KMS-11 (cell line): ENCODE data around the gene AGBL4.

Source experiments
- H2AFZ ChIP-seq: fragments of 200-600 bp; sonication (generic); 2 replicates; pipeline ENCODE4 v1.6.1; 2016; ENCODE audit warnings: antibody characterized with exemption, mixed run types, low read depth
- H3K27ac ChIP-seq: fragments of 200-600 bp; sonication (generic); 2 replicates; pipeline ENCODE4 v1.6.1; 2016; ENCODE audit warnings: mild to moderate bottlenecking, mixed run types
- H3K27me3 ChIP-seq: fragments of 200-600 bp; sonication (generic); 2 replicates; pipeline ENCODE4 v1.6.1; 2017; ENCODE audit warnings: mild to moderate bottlenecking, low read depth, mixed run types, moderate library complexity; ENCODE audit not compliant: insufficient read depth
- H3K36me3 ChIP-seq: fragments of 200-600 bp; sonication (generic); 2 replicates; pipeline ENCODE4 v1.6.1; 2017; ENCODE audit warnings: mild to moderate bottlenecking, mixed run types; ENCODE audit not compliant: insufficient read depth
- H3K4me1 ChIP-seq: fragments of 200-600 bp; sonication (generic); 2 replicates; pipeline ENCODE4 v1.6.1; 2016; ENCODE audit warnings: mild to moderate bottlenecking, low read depth, mixed run types; ENCODE audit not compliant: poor library complexity, severe bottlenecking
- H3K4me2 ChIP-seq: fragments of 200-600 bp; sonication (generic); 2 replicates; pipeline ENCODE4 v1.7.0; 2016; ENCODE audit warnings: mild to moderate bottlenecking, mixed run types
- H3K4me3 ChIP-seq: fragments of 200-600 bp; sonication (generic); IDR thresholded peaks from 2 replicates; pipeline ENCODE4 v1.6.1; 2017; ENCODE audit warnings: low read depth, low read length, mixed read lengths; ENCODE audit not compliant: insufficient read depth
- H3K79me2 ChIP-seq: fragments of 200-600 bp; sonication (generic); 2 replicates; pipeline ENCODE4 v1.6.1; 2016; ENCODE audit warnings: low read depth, mixed run types; ENCODE audit not compliant: insufficient read depth
- H3K9ac ChIP-seq: fragments of 200-600 bp; sonication (generic); 2 replicates; pipeline ENCODE4 v1.6.1; 2016; ENCODE audit warnings: mild to moderate bottlenecking, mixed run types
- H4K20me1 ChIP-seq: fragments of 200-600 bp; sonication (generic); 2 replicates; pipeline ENCODE4 v1.6.1; 2016; ENCODE audit warnings: mild to moderate bottlenecking, mixed run types; ENCODE audit not compliant: insufficient read depth
- CTCF ChIP-seq: fragments of 200-600 bp; sonication (generic); conservative IDR thresholded peaks from 2 replicates; pipeline ENCODE4 v1.6.1; 2017; ENCODE audit warnings: low read depth, mild to moderate bottlenecking, antibody characterized with exemption, low read length, moderate library complexity, mixed read lengths

Gene AGBL4

GRCh38 chr1:49187056-49187455, 836.7 kb downstream of the AGBL4 start:
- no peak overlapping the region for H3K4me3 ChIP-seq

GRCh38 chr1:49185450-49185980, 838.2 kb downstream of the AGBL4 start:
- no peak overlapping the region for H2AFZ ChIP-seq
- no peaks in the 10 kb centered on the region for H3K4me1 ChIP-seq
- H3K27ac ChIP-seq: no peak overlapping the region
- TF ChIP-seq CTCF: no peak
- no peaks in the 10 kb centered on the region for H3K36me3 ChIP-seq
- H3K4me2 ChIP-seq: no peak overlapping the region
- no peak overlapping the region for H3K9ac ChIP-seq
- no peak overlapping the region for H3K4me3 ChIP-seq
- no peaks in the 10 kb centered on the region for H4K20me1 ChIP-seq
- H3K79me2 ChIP-seq: no peaks in the 10 kb centered on the region
- no peaks in the 10 kb centered on the region for H3K27me3 ChIP-seq

More at GRCh38 chr1:49187056-49187455, 836.7 kb downstream of the AGBL4 start:
- Histone ChIP-seq H3K27ac (no peak overlapping the region), H3K27me3 (no peaks in the 10 kb centered on the region), H4K20me1 (no peaks in the 10 kb centered on the region), H3K4me2 (no peak overlapping the region), H3K36me3 (no peaks in the 10 kb centered on the region), H3K9ac (no peak overlapping the region), H3K79me2 (no peaks in the 10 kb centered on the region), H2AFZ (no peak overlapping the region), H3K4me1 (no peaks in the 10 kb centered on the region)
- no peak for TF ChIP-seq CTCF

- H2AFZ ChIP-seq: no peak overlapping the region
- no peaks in the 10 kb centered on the region for H4K20me1 ChIP-seq
- H3K9ac ChIP-seq: no peak overlapping the region
- TF ChIP-seq CTCF: no peak
- no peaks in the 10 kb centered on the region for H3K27me3 ChIP-seq
- H3K4me2 ChIP-seq: no peak overlapping the region
- H3K4me1 ChIP-seq: no peaks in the 10 kb centered on the region
- H3K36me3 ChIP-seq: no peaks in the 10 kb centered on the region
- H3K79me2 ChIP-seq: no peaks in the 10 kb centered on the region
- H3K4me3 ChIP-seq: no peak overlapping the region
- no peak overlapping the region for H3K27ac ChIP-seq
These were observed 840.3 kb downstream of the AGBL4 start for GRCh38 chr1:49183489-49183888.

- TF ChIP-seq CTCF: no peak
- H4K20me1 ChIP-seq: no peaks in the 10 kb centered on the region
- no peaks in the 10 kb centered on the region for H3K36me3 ChIP-seq
- no peaks in the 10 kb centered on the region for H3K4me1 ChIP-seq
- no peak overlapping the region for H3K4me3 ChIP-seq
- no peaks in the 10 kb centered on the region for H3K27me3 ChIP-seq
- H3K4me2 ChIP-seq: no peak overlapping the region
- no peaks in the 10 kb centered on the region for H3K79me2 ChIP-seq
- no peak overlapping the region for H2AFZ ChIP-seq
- H3K27ac ChIP-seq: no peak overlapping the region
- H3K9ac ChIP-seq: no peak overlapping the region
These were observed 842.7 kb downstream of the AGBL4 start for GRCh38 chr1:49181033-49181432.
